Calu3 (cell line): ENCODE measurements around the gene MED27. TPM values are rescaled to one million over a fixed set of nuclear protein-coding genes. Genes with fewer than 3 reads are reported as not detected.

Experiments
- BruUV-seq: library from RNA; stranded (reverse); fragments of 400-500 nt; replicated peaks from 2 replicates; lab custom pipeline; 2021; lab: Mats Ljungman, UMichigan
- CTCF ChIA-PET: fragments of 300-600 bp; sonication (Branson Sonifier 250); formaldehyde crosslinking; loops from one replicate; lab custom pipeline; 2022; ENCODE audit warnings: antibody characterized with exemption; lab: Charles Lee
- DNase-seq: peaks from one replicate; pipeline ENCODE4 v3.0.0; 2022
- H3K27ac Mint-ChIP-seq: one replicate; pipeline ENCODE4 v1.8.0; 2022; ENCODE audit warnings: mixed read lengths; ENCODE audit not compliant: unreplicated experiment
- H3K27me3 Mint-ChIP-seq: one replicate; pipeline ENCODE4 v1.8.0; 2022; ENCODE audit warnings: mixed read lengths; ENCODE audit not compliant: unreplicated experiment
- H3K36me3 Mint-ChIP-seq: one replicate; pipeline ENCODE4 v1.8.0; 2022; ENCODE audit warnings: mild to moderate bottlenecking, moderate library complexity, mixed read lengths; ENCODE audit not compliant: insufficient read depth, unreplicated experiment
- H3K4me1 Mint-ChIP-seq: one replicate; pipeline ENCODE4 v1.8.0; 2022; ENCODE audit warnings: mild to moderate bottlenecking, low read depth, mixed read lengths; ENCODE audit not compliant: unreplicated experiment
- H3K4me3 Mint-ChIP-seq: one replicate; pipeline ENCODE4 v1.8.0; 2022; ENCODE audit warnings: mild to moderate bottlenecking, low read depth, moderate library complexity, mixed read lengths; ENCODE audit not compliant: unreplicated experiment
- H3K9me3 Mint-ChIP-seq: one replicate; pipeline ENCODE4 v1.8.0; 2022; ENCODE audit warnings: low read depth, mixed read lengths; ENCODE audit not compliant: unreplicated experiment
- intact Hi-C: fragments of 100-400 bp; cut with micrococcal nuclease; formaldehyde crosslinking; loops from one replicate; pipeline ENCODE4 v1.10.0; 2022; ENCODE audit not compliant: unreplicated experiment
- total RNA-seq: library from RNA; stranded (reverse); gene quantifications from 2 replicates; pipeline ENCODE4 v1.2.3, GENCODE V29; 2022
- TF ChIP-seq, protein P1 (sequence below): fragments of 200-600 bp; IDR thresholded peaks from one replicate; pipeline ENCODE4 v1.8.0; 2022; ENCODE audit warnings: antibody characterized with exemption; ENCODE audit not compliant: unreplicated experiment

MED27 gene
- total RNA-seq, 1 experiment from 2014 or later: 19.3 TPM

DNA sequence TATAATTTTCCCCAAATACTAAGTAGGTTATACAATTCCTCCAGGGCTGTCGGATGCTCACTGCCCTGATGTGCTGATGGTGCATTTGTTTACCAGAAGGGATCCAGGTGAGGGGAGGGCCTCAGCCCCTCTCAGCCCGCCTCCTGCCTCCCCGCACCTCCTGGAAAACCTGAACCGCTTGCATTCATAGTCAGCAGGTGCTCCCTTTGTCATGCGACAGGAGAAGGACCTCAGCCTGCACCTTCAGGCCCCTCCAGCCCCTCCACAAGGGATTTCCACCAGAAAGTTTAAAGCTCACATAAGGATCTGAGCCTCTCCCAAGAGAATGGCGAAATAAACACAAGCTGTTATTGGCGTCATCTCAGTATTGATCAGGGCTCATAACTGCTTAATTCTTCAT is 45.7 kb upstream of the MED27 start:
- intact Hi-C loops: no loop called here
- CTCF ChIA-PET: no interaction called here

DNA sequence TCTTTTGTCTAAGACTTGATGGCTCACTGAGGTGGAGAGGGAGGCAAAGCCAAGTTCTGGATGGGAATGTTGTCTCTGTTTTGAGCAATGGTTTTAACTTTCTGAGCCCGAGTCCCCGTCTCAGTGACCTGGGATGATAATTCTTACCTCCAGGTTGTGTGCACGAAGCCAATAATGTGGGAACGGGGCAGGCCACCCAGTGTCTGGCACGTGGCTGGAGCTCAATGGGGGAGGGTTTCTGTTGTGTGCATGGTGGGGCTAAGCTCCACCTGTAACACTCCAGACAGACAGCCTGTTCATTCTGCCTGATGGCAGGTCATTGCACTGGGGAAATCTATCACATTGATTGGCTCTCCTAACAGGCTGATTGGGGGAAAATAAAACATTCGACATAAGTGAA is 45.1 kb upstream of the MED27 start:
- H3K4me1 Mint-ChIP-seq: no peaks in the 10 kb centered on the region
- no peak for DNase-seq
- TF ChIP-seq, protein P1, sequence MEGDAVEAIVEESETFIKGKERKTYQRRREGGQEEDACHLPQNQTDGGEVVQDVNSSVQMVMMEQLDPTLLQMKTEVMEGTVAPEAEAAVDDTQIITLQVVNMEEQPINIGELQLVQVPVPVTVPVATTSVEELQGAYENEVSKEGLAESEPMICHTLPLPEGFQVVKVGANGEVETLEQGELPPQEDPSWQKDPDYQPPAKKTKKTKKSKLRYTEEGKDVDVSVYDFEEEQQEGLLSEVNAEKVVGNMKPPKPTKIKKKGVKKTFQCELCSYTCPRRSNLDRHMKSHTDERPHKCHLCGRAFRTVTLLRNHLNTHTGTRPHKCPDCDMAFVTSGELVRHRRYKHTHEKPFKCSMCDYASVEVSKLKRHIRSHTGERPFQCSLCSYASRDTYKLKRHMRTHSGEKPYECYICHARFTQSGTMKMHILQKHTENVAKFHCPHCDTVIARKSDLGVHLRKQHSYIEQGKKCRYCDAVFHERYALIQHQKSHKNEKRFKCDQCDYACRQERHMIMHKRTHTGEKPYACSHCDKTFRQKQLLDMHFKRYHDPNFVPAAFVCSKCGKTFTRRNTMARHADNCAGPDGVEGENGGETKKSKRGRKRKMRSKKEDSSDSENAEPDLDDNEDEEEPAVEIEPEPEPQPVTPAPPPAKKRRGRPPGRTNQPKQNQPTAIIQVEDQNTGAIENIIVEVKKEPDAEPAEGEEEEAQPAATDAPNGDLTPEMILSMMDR: no peak
- no peak overlapping the region for H3K27ac Mint-ChIP-seq
- CTCF ChIA-PET: no interaction called here
- no peaks in the 10 kb centered on the region for H3K9me3 Mint-ChIP-seq
- no peak overlapping the region for H3K4me3 Mint-ChIP-seq
- no peaks in the 10 kb centered on the region for H3K36me3 Mint-ChIP-seq
- intact Hi-C loops: no loop called here
- BruUV-seq: no TSS peak
- peaks cover 100% of the 10 kb centered on the region for H3K27me3 Mint-ChIP-seq

More for the DNA sequence above, 45.7 kb upstream of the MED27 start:
- Mint-ChIP-seq H3K4me3 (no peak overlapping the region), H3K9me3 (no peaks in the 10 kb centered on the region), H3K27ac (no peak overlapping the region), H3K27me3 (peaks cover 100% of the 10 kb centered on the region), H3K4me1 (no peaks in the 10 kb centered on the region), H3K36me3 (no peaks in the 10 kb centered on the region)
- BruUV-seq: no TSS peak
- DNase-seq: no peak
- TF ChIP-seq, protein P1: no peak

DNA sequence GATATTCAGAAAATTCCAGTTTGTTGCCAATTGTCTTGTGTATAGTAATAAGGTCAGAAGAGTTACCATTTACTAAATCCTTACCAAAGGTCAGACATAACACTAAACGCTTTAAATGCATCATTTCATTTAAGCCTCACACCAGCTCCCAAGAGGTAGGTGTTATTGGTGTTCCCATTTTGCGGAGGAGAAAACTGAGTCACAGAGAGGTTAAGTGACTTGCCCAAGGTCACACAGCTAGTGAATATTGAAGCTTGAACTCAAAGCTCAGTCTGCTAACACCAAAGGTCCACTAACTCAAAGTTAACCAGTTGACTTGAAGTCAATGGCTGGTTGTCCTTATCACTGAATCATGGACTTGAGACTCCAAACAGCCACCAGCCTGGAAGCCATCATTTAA is 41.4 kb upstream of the MED27 start:
- no peaks in the 10 kb centered on the region for H3K9me3 Mint-ChIP-seq

DNA sequence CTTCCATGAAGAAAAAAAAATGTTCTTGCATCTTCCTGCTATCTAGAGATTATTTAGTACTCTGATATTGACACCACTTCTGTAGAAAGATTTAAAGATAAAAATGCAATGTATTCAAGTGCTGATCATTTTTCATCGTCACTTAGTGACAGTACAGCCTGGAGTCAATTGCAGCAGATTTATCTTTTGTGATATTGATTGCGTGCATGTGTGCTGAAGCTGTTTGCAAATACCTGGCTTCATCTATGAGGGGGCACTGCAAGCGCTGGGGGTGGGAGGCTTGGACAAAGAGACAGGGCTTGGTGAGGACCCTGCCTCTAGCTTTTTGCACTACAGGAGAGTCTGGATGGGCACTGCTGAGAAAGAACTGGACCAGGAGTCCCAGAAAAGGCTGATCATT is 38.0 kb upstream of the MED27 start:
- no peaks in the 10 kb centered on the region for H3K4me1 Mint-ChIP-seq
- CTCF ChIA-PET: no interaction called here
- TF ChIP-seq, protein P1: no peak
- BruUV-seq: no TSS peak
- H3K9me3 Mint-ChIP-seq: no peaks in the 10 kb centered on the region
- H3K27me3 Mint-ChIP-seq: peaks cover 92% of the 10 kb centered on the region
- no peak for DNase-seq
- no peaks in the 10 kb centered on the region for H3K36me3 Mint-ChIP-seq
- H3K4me3 Mint-ChIP-seq: no peak overlapping the region
- H3K27ac Mint-ChIP-seq: no peak overlapping the region
- intact Hi-C loops: no loop called here

More for the DNA sequence above, 41.4 kb upstream of the MED27 start:
- TF ChIP-seq, protein P1: no peak
- BruUV-seq: no TSS peak
- no peak overlapping the region for H3K27ac Mint-ChIP-seq
- H3K4me3 Mint-ChIP-seq: no peak overlapping the region
- peaks cover 100% of the 10 kb centered on the region for H3K27me3 Mint-ChIP-seq
- intact Hi-C loops: no loop called here
- H3K36me3 Mint-ChIP-seq: no peaks in the 10 kb centered on the region
- no peaks in the 10 kb centered on the region for H3K4me1 Mint-ChIP-seq
- DNase-seq: no peak
- CTCF ChIA-PET: no interaction called here
